Uterus (tissue), 4 donors: ENCODE data around the gene CCDC127. TPM values are rescaled to one million over a fixed set of nuclear protein-coding genes. Genes with fewer than 3 reads are reported as not detected.
"Not testable (repeated sequence)": the region's sequence is repeated elsewhere in the genome, so short reads cannot be mapped to it uniquely, and the experiment has no call there.

Source experiments
- DNase-seq, 2 donors: peaks; one replicate each; pipeline ENCODE4 v3.0.0-alpha.2; 2019 to 2020
- H3K27ac ChIP-seq, 2 donors: fragments of 200-600 bp; sonication (generic); 1 replicate in 1 of 2; 2 replicates in 1 of 2; pipeline ENCODE4 v1.5.1; 2016 to 2018
- H3K27me3 ChIP-seq, 2 donors: fragments of 200-600 bp; sonication (generic); one replicate each; pipeline ENCODE4 v1.5.1; 2018 to 2019; ENCODE audit warnings: control low read depth in 1 of 2
- H3K36me3 ChIP-seq, 2 donors: fragments of 200-600 bp; sonication (generic); one replicate each; pipeline ENCODE4 v1.5.1; 2019; ENCODE audit warnings: control low read depth in 1 of 2
- H3K4me1 ChIP-seq, 2 donors: fragments of 200-600 bp; sonication (generic); one replicate each; pipeline ENCODE4 v1.5.1; 2018 to 2019; ENCODE audit warnings: control low read depth in 1 of 2
- H3K4me3 ChIP-seq, 2 donors: fragments of 200-600 bp; sonication (generic); 1 replicate in 1 of 2; 2 replicates in 1 of 2; pipeline ENCODE4 v1.5.1; 2018 to 2019; ENCODE audit warnings: mild to moderate bottlenecking in 1 of 2
- H3K9me3 ChIP-seq, 2 donors: fragments of 200-600 bp; sonication (generic); one replicate each; pipeline ENCODE4 v1.5.1; 2019; ENCODE audit warnings: control low read depth in 1 of 2
- POLR2A ChIP-seq, 2 donors: fragments of 450-650 bp; IDR thresholded peaks; one replicate each; pipeline ENCODE4 v1.6.1; 2016; ENCODE audit warnings: antibody characterized with exemption in 2 of 2, mild to moderate bottlenecking in 1 of 2, moderate library complexity in 1 of 2
- intact Hi-C: fragments of 100-400 bp; cut with DNase I; formaldehyde crosslinking; loops from one replicate; pipeline ENCODE4 v1.15.1; 2023; ENCODE audit warnings: low total_unique reads
- total RNA-seq, 4 donors: library from RNA; depleted of rRNA in 3 of 4; stranded (reverse); fragments of >200 nt in 3 of 4; gene quantifications; one replicate each; pipeline versions ENCODE4 v1.1.0 to v1.2.4, GENCODE V29; 2014 to 2023
- TF ChIP-seq, protein P1 (sequence below), 4 experiments: fragments of 200-600 bp in 2 of 4; fragments of 450-650 bp in 2 of 4; sonication (generic) in 2 of 4; IDR thresholded peaks; one replicate each; pipeline ENCODE4 v1.5.1; 2016 to 2019; ENCODE audit warnings: antibody characterized with exemption in 4 of 4, mild to moderate bottlenecking in 2 of 4, moderate library complexity in 1 of 4
- donor health status: DM: yes; HTN: yes; CAD: no.

CCDC127 gene
- total RNA-seq, 4 donors from 2014 or later: 2.6 to 10.2 (median 6.0) TPM

GRCh38 chr5:228886-229285, 10.9 kb upstream of the CCDC127 start:
- Histone ChIP-seq H3K36me3 (no peaks in the 10 kb centered on the region), H3K27ac (no peak overlapping the region), H3K27me3 (no peaks in the 10 kb centered on the region), H3K9me3 (no peaks in the 10 kb centered on the region), H3K4me3 (no peak overlapping the region), H3K4me1 (no peaks in the 10 kb centered on the region)
- no peak for DNase-seq
- intact Hi-C loops: no loop called here
- no peak for TF ChIP-seq POLR2A (IDR thresholded peaks at IDR 0.05)
- TF ChIP-seq, protein P1, sequence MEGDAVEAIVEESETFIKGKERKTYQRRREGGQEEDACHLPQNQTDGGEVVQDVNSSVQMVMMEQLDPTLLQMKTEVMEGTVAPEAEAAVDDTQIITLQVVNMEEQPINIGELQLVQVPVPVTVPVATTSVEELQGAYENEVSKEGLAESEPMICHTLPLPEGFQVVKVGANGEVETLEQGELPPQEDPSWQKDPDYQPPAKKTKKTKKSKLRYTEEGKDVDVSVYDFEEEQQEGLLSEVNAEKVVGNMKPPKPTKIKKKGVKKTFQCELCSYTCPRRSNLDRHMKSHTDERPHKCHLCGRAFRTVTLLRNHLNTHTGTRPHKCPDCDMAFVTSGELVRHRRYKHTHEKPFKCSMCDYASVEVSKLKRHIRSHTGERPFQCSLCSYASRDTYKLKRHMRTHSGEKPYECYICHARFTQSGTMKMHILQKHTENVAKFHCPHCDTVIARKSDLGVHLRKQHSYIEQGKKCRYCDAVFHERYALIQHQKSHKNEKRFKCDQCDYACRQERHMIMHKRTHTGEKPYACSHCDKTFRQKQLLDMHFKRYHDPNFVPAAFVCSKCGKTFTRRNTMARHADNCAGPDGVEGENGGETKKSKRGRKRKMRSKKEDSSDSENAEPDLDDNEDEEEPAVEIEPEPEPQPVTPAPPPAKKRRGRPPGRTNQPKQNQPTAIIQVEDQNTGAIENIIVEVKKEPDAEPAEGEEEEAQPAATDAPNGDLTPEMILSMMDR (IDR thresholded peaks at IDR 0.05): no peak

DNA sequence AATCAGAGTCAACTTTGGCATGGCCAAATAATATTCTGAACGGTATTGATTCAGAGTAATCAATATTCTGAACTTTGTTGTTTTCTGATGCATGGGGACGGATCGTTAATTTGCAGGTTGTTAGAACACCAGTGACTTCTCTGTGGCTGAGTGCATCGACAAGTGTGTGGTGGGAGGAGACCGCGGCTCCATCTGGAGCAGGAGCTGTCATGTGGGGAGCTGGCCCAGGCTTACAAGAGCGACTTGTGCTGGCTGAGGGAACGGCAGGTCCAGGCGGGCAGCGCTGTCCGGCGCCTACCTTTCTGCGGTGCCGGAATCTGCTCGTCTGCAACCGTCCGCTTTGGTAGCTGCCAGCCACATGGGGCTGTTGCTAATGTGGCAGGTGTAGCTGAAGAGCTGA, 9.4 kb upstream of the CCDC127 start:
- intact Hi-C loops, H3K9me3 ChIP-seq, H3K4me1 ChIP-seq, H3K36me3 ChIP-seq, H3K27ac ChIP-seq, H3K27me3 ChIP-seq, H3K4me3 ChIP-seq, DNase-seq: not testable (repeated sequence)

GRCh38 chr5:225334-225733, 7.4 kb upstream of the CCDC127 start:
- H3K36me3 ChIP-seq: no peaks in the 10 kb centered on the region
- H3K9me3 ChIP-seq: no peaks in the 10 kb centered on the region
- intact Hi-C loops: no loop called here
- TF ChIP-seq, protein P1 (IDR thresholded peaks at IDR 0.05): no peak
- no peak for TF ChIP-seq POLR2A (IDR thresholded peaks at IDR 0.05)
- H3K4me3 ChIP-seq: no peak overlapping the region
- H3K27ac ChIP-seq: no peak overlapping the region
- H3K27me3 ChIP-seq: no peaks in the 10 kb centered on the region
- H3K4me1 ChIP-seq: no peaks in the 10 kb centered on the region
- no peak for DNase-seq

DNA sequence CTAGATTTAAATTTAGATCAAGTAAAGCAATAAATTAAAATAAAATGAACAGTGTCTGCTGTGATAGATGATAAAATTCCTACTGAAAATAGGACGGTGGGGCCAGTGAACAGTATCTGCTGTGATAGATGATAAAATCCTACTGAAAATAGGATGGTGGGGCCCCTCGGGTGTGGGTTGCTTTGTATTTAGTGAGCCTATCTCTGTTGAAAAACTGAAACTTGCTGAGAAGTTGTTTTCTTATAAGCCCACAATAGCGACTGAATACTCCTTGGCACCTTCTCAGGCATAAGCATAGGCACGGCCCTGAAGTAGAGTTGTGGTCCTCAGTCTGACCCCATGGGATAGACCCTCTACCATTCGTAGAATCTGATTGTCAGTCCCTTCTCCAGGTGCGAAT, 5.8 kb upstream of the CCDC127 start:
- H3K27me3 ChIP-seq: no peaks in the 10 kb centered on the region
- DNase-seq: no peak
- H3K9me3 ChIP-seq: no peaks in the 10 kb centered on the region
- TF ChIP-seq POLR2A (IDR thresholded peaks at IDR 0.05): no peak
- TF ChIP-seq, protein P1 (IDR thresholded peaks at IDR 0.05): no peak
- H3K36me3 ChIP-seq: no peaks in the 10 kb centered on the region
- no peaks in the 10 kb centered on the region for H3K4me1 ChIP-seq
- H3K27ac ChIP-seq: no peak overlapping the region
- intact Hi-C loops: no loop called here
- no peak overlapping the region for H3K4me3 ChIP-seq

GRCh38 chr5:222951-223715, 5.2 kb upstream of the CCDC127 start:
- H3K36me3 ChIP-seq, H3K4me3 ChIP-seq, DNase-seq, H3K27ac ChIP-seq, intact Hi-C loops, H3K27me3 ChIP-seq, H3K4me1 ChIP-seq, H3K9me3 ChIP-seq: not testable (repeated sequence)

DNA sequence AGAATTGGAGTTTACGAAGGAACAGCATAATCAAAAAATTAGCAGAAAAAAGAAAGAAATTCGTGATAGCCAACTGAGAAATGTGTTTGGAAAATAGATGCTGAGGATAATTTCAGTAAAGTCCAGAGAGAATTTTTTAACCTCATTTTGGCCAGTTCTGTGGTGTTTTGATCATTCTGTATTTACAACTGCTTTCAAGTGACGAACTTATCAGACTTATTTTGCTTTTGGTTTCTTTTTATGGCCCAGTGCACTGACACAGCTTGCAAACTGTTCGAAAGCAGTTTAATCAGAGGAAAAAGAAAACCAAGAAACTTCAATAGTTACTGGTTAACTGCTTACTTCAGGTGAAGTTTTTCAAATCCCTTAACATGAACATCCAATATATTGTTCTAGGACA, 2.0 kb upstream of the CCDC127 start:
- no peak for TF ChIP-seq POLR2A (IDR thresholded peaks at IDR 0.05)
- TF ChIP-seq, protein P1 (IDR thresholded peaks at IDR 0.05): no peak
- Histone ChIP-seq H3K4me3 (peak overlapping the region; percentile 85 to 87), H3K27me3 (no peaks in the 10 kb centered on the region), H3K9me3 (no peaks in the 10 kb centered on the region), H3K27ac (peak overlapping the region; percentile 84 to 89), H3K4me1 (peaks cover 0 to 2% of the 10 kb centered on the region in 2 donors), H3K36me3 (no peaks in the 10 kb centered on the region)
- no peak for DNase-seq
- intact Hi-C loops: no loop called here
